Aorta (tissue), 5 donors: ENCODE measurements around the gene NDUFC2. TPM values are rescaled to one million over a fixed set of nuclear protein-coding genes. Genes with fewer than 3 reads are reported as not detected.
"Not testable (repeated sequence)": the region's sequence is repeated elsewhere in the genome, so short reads cannot be mapped to it uniquely, and the experiment has no call there.

Experiments
- ATAC-seq: fragments of 200-7000 bp; cut with Tn5 transposase; one replicate; pipeline ENCODE4 v1.9.1; 2022; ENCODE audit warnings: moderate library complexity; ENCODE audit not compliant: low FRiP score
- DNase-seq, 2 donors: peaks; one replicate each; pipeline ENCODE4 v3.0.0-alpha.2; 2020
- H3K27ac ChIP-seq, 2 donors: one replicate each; pipeline ENCODE4 v1.5.1; 2013; ENCODE audit warnings: low read length in 2 of 2, mild to moderate bottlenecking in 2 of 2, moderate library complexity in 2 of 2, control low read depth in 1 of 2, inconsistent platforms in 1 of 2, low read depth in 1 of 2
- H3K27me3 ChIP-seq, 2 donors: one replicate each; pipeline ENCODE4 v1.6.1; 2013; ENCODE audit warnings: control low read depth in 1 of 2, low read length in 1 of 2, mild to moderate bottlenecking in 1 of 2, moderate library complexity in 1 of 2; ENCODE audit not compliant: insufficient read depth in 2 of 2, control insufficient read depth in 1 of 2
- H3K36me3 ChIP-seq, 2 donors: one replicate each; pipeline ENCODE4 v1.6.1; 2013; ENCODE audit warnings: control low read depth in 1 of 2, low read length in 1 of 2, mild to moderate bottlenecking in 1 of 2; ENCODE audit not compliant: insufficient read depth in 2 of 2, control insufficient read depth in 1 of 2
- H3K4me1 ChIP-seq, 2 donors: one replicate each; pipeline ENCODE4 v1.6.1; 2013; ENCODE audit warnings: low read length in 2 of 2, control low read depth in 1 of 2, mild to moderate bottlenecking in 1 of 2, moderate library complexity in 1 of 2; ENCODE audit not compliant: insufficient read depth in 2 of 2, control insufficient read depth in 1 of 2
- H3K4me3 ChIP-seq, 2 donors: one replicate each; pipeline ENCODE4 v1.5.1; 2013; ENCODE audit warnings: low read length in 2 of 2, control low read depth in 1 of 2, mild to moderate bottlenecking in 1 of 2
- H3K9me3 ChIP-seq: one replicate; pipeline ENCODE4 v1.6.1; 2013; ENCODE audit warnings: mild to moderate bottlenecking, low read length; ENCODE audit not compliant: control insufficient read depth
- WGBS, 2 donors: extraction: QIAGEN DNeasy Blood & Tissue Kit; methylation state at CpG; one replicate each; pipeline ENCODE4 v1.1.7; 2013; 5-methylcytosine and 5-hydroxymethylcytosine counted together
- intact Hi-C, 2 donors: fragments of 100-400 bp; cut with DNase I; formaldehyde crosslinking; loops; one replicate each; pipeline versions ENCODE4 v1.14.2 to v1.15.0; 2022
- polyA plus RNA-seq, 2 donors: library from polyadenylated mRNA; stranded (reverse); fragments of 200-250 nt; gene quantifications; one replicate each; pipeline ENCODE4 v1.2.3, GENCODE V29; 2013
- total RNA-seq, 2 donors: library from RNA; stranded (reverse); fragmentation: NEBNext Ultra II Directional; extraction: Animal tissue kit (Norgen Biotek cat#: 25700); gene quantifications; one replicate each; pipeline ENCODE4 v1.2.1, GENCODE V29; 2021
- donor health status: healthy with polysubstance abuse.
- donor health status: Bipolar disorder and iron deficiency.
- donor health status: DM: no; HTN: no; CAD: no.
- donor health status: DM: no; HTN: no; CAD: no.
- donor health status: DM: yes; HTN: yes; CAD: no.

Gene NDUFC2
- total and polyA plus RNA-seq, 4 donors = 105 to 174 (median 146) TPM

DNA sequence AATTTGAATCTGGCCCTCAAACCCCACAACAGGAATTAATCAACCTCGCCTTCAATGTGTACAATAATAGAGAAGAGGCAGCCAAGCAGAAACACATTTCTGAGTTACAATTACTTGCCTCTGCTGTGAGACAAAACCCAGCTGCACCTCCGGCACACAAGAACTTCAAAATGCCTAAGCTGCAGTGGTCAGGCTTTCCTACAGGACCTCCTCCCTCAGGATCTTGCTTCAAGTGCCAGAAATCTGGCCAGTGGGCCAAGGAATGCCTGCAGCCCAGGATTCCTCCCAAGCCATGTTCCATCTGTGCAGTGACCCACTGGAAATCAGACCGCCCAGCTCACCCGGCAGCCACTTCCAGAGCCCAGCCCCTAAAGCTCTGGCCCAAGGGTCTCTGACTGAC, 3.4 kb upstream of the NDUFC2 start:
- no peak for ATAC-seq
- H3K36me3 ChIP-seq = no peaks in the 10 kb centered on the region
- peaks cover 0 to 4% of the 10 kb centered on the region in 2 donors for H3K4me1 ChIP-seq
- no peak for DNase-seq
- 68% methylated on average over 4 of the region's 4 CpGs for WGBS, 2 donors
- no peaks in the 10 kb centered on the region for H3K9me3 ChIP-seq
- H3K27ac ChIP-seq = no peak overlapping the region
- H3K4me3 ChIP-seq = no peak overlapping the region
- intact Hi-C loops = no loop called here
- H3K27me3 ChIP-seq = no peaks in the 10 kb centered on the region

DNA sequence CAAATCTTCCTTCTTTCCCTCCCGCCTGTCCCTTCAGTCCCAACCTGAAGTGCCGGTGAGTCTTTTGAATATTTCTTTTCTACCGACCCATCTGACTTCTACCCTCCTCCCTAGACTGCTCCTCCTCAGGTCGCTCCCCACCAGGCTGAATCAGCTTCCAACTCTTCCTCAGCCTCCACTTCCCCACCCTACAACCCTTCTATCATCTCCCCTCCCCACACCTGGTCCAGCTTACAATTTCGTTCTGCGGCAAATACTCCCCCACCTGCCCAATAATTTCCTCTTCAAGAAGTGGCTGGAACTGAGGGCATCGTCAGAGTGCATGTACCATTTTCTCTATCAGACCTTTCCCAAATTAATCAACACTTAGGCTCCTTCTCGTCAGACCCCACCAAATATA, 2.5 kb upstream of the NDUFC2 start:
- Histone ChIP-seq H3K27me3 (no peaks in the 10 kb centered on the region), H3K4me3 (no peak overlapping the region), H3K4me1 (peaks cover 0 to 9% of the 10 kb centered on the region in 2 donors), H3K36me3 (no peaks in the 10 kb centered on the region), H3K9me3 (no peaks in the 10 kb centered on the region), H3K27ac (no peak overlapping the region)
- intact Hi-C loops = no loop called here
- ATAC-seq (no peak), DNase-seq (no peak)
- WGBS, 2 donors = 80 to 84% methylated on average over 8 of the region's 8 CpGs

DNA sequence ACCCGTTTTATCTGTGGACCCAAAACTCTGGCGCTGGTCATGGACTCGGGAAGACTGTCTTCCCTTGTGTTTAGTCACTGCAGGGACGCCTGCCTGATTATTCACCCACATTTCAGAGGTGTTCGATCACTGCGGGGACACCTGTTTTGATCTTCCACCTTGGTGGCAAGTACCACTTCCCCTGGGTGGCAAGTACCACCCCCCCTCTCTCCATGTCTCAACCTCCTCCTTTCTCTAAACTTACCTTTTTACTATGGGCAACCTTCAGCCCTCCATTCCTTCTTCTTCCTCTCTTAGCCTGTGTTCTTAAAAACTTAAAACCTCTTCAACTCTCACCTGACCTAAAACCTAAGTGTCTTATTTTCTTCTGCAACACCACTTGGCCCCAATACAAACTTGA, 1.9 kb upstream of the NDUFC2 start:
- WGBS, 2 donors = 90% methylated on average over 6 of the region's 6 CpGs
- no peaks in the 10 kb centered on the region for H3K36me3 ChIP-seq
- intact Hi-C loops = no loop called here
- H3K4me1 ChIP-seq = peaks cover 0 to 9% of the 10 kb centered on the region in 2 donors
- H3K9me3 ChIP-seq = no peaks in the 10 kb centered on the region
- ATAC-seq = no peak
- no peak for DNase-seq
- no peak overlapping the region for H3K27ac ChIP-seq
- H3K27me3 ChIP-seq = no peaks in the 10 kb centered on the region
- no peak overlapping the region for H3K4me3 ChIP-seq

DNA sequence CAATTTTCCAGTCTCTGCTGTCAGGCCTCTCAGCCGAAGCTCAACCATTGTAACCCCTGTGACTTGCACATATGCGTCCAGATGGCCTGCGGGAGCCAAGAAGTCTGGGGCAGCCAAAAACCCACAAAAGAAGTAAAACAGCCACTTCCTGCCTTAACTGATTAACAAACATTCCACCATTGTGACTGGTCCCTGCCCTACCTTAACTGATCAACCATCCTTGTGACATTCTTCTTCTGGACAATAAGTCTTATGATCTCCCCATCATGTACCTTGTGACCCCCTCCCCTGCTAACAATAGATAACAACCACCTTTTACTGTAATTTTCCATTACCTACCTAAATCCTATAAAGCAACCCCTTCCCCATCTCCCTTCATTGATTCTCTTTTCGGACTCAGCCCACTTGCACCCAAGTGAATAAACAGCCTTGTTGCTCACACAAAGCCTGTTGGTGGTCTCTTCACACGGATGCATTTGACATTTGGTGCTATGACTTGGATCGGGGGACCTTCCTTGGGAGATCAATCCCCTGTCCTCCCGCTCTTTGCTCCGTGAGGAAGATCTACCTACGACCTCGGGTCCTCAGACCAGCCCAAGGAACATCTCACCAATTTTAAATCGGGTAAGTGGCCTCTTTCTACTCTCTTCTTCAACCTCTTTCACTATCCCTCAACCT, 1.3 kb upstream of the NDUFC2 start:
- WGBS, 2 donors = 75 to 81% methylated on average over 11 of the region's 11 CpGs
- Histone ChIP-seq H3K27me3 (no peaks in the 10 kb centered on the region), H3K9me3 (no peaks in the 10 kb centered on the region), H3K4me3 (no peak overlapping the region), H3K4me1 (peaks cover 0 to 9% of the 10 kb centered on the region in 2 donors), H3K36me3 (no peaks in the 10 kb centered on the region), H3K27ac (no peak overlapping the region)
- ATAC-seq (no peak), DNase-seq (no peak)
- intact Hi-C loops = no loop called here

DNA sequence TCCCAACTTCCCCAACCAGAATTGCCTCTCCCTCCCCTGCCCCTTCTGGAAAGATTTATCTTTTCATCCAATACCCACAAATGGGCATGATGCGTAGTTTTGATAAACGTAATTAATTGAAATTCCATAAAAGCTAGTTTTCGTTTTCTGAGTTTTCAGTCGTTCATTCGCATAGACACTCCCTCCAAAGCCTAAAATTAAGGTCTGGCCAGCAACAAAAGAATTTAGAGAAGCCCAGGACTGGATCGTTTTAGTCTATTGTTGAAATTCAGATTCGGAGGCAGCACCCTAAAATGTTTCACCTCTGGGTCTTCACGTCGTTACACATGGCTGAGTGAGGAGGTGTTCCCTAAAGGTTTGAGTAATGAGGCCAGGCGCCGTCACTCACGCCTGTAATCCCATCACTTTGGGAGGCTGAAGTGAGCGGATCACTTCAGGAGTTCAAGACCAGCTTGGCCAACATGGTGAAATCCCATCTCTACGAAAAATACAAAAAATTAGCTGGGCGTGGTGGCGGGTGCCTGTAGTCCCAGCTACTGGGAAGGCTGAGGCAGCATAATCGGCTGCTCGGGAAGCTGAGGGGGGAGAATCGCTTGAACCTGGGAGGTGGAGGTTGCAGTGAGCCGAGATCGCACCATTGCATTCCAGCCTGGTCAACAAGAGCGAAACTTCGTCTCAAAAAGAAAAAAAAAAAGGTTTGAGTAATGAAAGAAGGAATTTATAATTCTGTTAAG, 589 bp upstream of the NDUFC2 start:
- DNase-seq (no peak), ATAC-seq (peak; percentile 42)
- intact Hi-C loops = no loop called here
- H3K27ac ChIP-seq = peak overlapping the region; percentile 63 to 69
- no peaks in the 10 kb centered on the region for H3K27me3 ChIP-seq
- no peaks in the 10 kb centered on the region for H3K36me3 ChIP-seq
- H3K4me1 ChIP-seq = peaks cover 0 to 9% of the 10 kb centered on the region in 2 donors
- WGBS, 2 donors = 56 to 58% methylated on average over 23 of the region's 23 CpGs
- H3K4me3 ChIP-seq = peak overlapping the region; percentile 72 to 96
- H3K9me3 ChIP-seq = no peaks in the 10 kb centered on the region

DNA sequence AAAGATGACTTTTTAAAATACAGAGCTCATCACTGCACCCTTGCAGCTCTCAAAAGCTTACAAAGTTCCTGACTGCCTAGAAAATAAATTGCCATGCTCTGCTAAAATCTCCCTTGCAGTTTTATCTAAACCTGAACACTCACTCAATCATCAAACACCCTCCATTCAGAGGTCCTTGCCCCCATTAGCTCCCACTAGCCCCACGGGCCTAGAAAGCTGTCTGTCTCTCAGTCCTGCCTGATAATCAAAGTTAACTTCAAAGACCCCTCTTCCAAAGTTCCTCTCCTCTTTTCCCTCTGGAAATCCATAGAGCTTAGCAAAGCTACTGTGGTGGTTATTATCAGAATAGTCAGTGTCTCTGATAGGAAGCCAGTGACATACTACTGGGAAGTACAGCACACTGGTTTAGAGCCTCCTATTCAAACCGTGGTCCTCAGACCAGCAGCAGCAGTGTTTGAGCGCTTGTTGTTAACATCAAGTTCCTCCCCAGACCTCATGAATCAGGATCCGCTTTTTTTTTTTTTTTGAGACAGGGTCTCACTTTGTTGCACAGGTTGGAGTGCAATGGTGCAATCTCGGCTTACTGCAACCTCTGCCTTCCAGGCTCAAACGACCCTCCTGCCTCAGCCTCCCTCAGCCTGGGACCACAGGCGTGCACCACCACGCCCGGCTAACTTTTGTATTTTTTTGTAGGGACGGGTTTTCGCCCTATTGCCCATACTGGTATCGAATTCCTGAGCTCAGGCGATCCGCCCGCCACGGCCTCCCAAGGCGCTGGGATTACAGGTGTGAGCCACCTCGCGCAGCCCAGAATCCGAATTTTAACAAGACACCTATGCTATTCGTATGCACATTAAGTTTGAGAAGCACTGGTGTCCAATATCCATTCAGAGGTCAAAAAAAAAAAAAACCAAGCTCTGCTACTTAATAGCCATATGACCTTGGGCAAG, 1.2 kb downstream of the NDUFC2 start:
- H3K4me1 ChIP-seq = peaks cover 0 to 9% of the 10 kb centered on the region in 2 donors

DNA sequence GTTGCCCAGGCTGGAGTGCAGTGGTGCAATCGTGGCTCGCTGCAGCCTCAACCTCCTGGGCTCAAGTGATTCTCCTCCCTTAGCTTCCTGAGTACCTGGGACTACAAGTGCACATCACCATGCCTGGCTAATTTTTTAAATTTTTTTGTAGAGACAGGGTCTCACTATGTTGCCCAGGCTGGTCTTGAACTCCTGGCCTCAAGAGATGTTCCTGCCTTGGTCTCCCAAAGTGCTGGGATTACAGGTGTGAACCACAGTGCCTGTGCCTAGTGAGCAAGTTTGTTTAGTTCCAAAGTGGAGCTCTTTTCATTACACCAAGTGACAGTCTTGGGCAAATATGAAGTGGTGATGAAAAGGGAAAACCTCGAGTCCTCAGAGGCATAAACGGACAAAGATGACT, 2.1 kb downstream of the NDUFC2 start:
- DNase-seq, H3K36me3 ChIP-seq, ATAC-seq, H3K27ac ChIP-seq, intact Hi-C loops, H3K27me3 ChIP-seq, H3K4me1 ChIP-seq, H3K4me3 ChIP-seq, H3K9me3 ChIP-seq: not testable (repeated sequence)
- 77 to 80% methylated on average over 4 of the region's 4 CpGs for WGBS, 2 donors

More for the DNA sequence above, 1.2 kb downstream of the NDUFC2 start:
- Histone ChIP-seq H3K9me3 (no peaks in the 10 kb centered on the region), H3K4me3 (peak overlapping the region; percentile 72 to 96), H3K36me3 (no peaks in the 10 kb centered on the region), H3K27me3 (no peaks in the 10 kb centered on the region), H3K27ac (no peak overlapping the region)
- intact Hi-C loops = no loop called here
- WGBS, 2 donors = 36 to 39% methylated on average over 21 of the region's 21 CpGs
- DNase-seq (no peak), ATAC-seq (no peak)

DNA sequence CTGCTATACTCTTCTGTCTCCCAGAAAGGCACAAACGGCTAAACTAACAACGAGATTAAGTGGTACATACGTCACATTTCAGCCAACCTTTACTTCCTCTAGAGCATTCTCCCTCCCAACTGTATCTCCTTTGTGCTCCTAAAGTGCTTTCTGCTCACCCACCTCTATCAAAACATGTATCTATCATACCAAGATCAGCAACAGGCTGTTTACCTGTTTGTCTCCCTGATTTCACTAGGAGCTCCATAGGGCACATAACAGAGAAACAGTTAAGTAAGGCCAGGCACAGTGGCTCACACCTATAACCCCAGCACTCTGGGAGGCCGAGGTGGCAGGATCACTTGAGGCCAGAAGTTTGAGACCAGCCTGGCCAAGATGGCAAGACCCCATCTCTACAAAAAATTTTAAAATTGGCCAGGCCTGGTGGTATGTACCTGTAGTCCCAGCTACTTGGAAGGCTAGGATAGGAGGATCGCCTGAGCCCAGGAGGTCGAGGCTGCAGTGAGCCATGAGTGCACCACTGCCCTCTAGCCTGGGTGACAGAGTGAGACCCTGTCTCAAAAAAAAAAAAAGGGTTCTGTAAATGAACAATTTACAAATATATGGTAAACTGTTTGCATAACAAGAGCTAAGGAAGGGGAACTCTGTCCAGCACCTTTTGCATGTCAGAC, 2.8 kb downstream of the NDUFC2 start:
- ATAC-seq (no peak), DNase-seq (no peak)
- 75 to 82% methylated on average over 6 of the region's 6 CpGs for WGBS, 2 donors
- intact Hi-C loops = no loop called here
- Histone ChIP-seq H3K27me3 (no peaks in the 10 kb centered on the region), H3K4me1 (peaks cover 0 to 9% of the 10 kb centered on the region in 2 donors), H3K27ac (no peak overlapping the region), H3K9me3 (no peaks in the 10 kb centered on the region), H3K36me3 (peaks cover 0 to under 1% of the 10 kb centered on the region in 2 donors), H3K4me3 (no peak overlapping the region)
